ENCODE data around the gene U2SURP. TPM values are rescaled to one million over a fixed set of nuclear protein-coding genes. Genes with fewer than 3 reads are reported as not detected.

The U2SURP gene
- total RNA-seq, 2 donors from 2014 or later = 142 to 183 TPM

- no peak for DNase-seq (ENCODE audit: low spot score in 2 of 2)
- H3K36me3 Mint-ChIP-seq = peaks cover 0 to 8% of the 10 kb centered on the region in 2 donors
- H3K9me3 Mint-ChIP-seq = peaks cover 0 to 5% of the 10 kb centered on the region in 2 donors
- ATAC-seq = no peak
- no peak overlapping the region for H3K27ac Mint-ChIP-seq
Observed at GRCh38 chr3:143098032-143098764, 96.8 kb downstream of the U2SURP start.

GRCh38 chr3:143099210-143099609 is 97.8 kb downstream of the U2SURP start:
- H3K36me3 Mint-ChIP-seq = peaks cover 0 to 10% of the 10 kb centered on the region in 2 donors
- H3K27ac Mint-ChIP-seq = no peak overlapping the region
- ATAC-seq (no peak), DNase-seq (ENCODE audit: low spot score in 2 of 2) (no peak)
- peaks cover 0 to 11% of the 10 kb centered on the region in 2 donors for H3K9me3 Mint-ChIP-seq

GRCh38 chr3:143099690-143100089 is 98.3 kb downstream of the U2SURP start:
- H3K27ac Mint-ChIP-seq = no peak overlapping the region
- DNase-seq (ENCODE audit: low spot score in 2 of 2) = no peak
- peaks cover 5 to 15% of the 10 kb centered on the region in 2 donors for H3K36me3 Mint-ChIP-seq
- ATAC-seq = no peak
- H3K9me3 Mint-ChIP-seq = peaks cover 2 to 16% of the 10 kb centered on the region in 2 donors

- Mint-ChIP-seq H3K27ac (no peak overlapping the region), H3K36me3 (peaks cover 11 to 23% of the 10 kb centered on the region in 2 donors), H3K9me3 (peaks cover 7 to 23% of the 10 kb centered on the region in 2 donors)
- DNase-seq (ENCODE audit: low spot score in 2 of 2) (no peak), ATAC-seq (no peak)
Observed at GRCh38 chr3:143100451-143100850, 99.1 kb downstream of the U2SURP start.

GRCh38 chr3:143101792-143102381 is 100.5 kb downstream of the U2SURP start:
- no peak for DNase-seq (ENCODE audit: low spot score in 2 of 2)
- peak in 1 of 2 donors; percentile 38 for ATAC-seq
- Mint-ChIP-seq H3K27ac (no peak overlapping the region), H3K9me3 (peaks cover 7 to 35% of the 10 kb centered on the region in 2 donors), H3K36me3 (peaks cover 22 to 33% of the 10 kb centered on the region in 2 donors)

GRCh38 chr3:143103652-143104051 is 102.3 kb downstream of the U2SURP start:
- no peak for ATAC-seq
- H3K27ac Mint-ChIP-seq = no peak overlapping the region
- DNase-seq (ENCODE audit: low spot score in 2 of 2) = no peak
- H3K9me3 Mint-ChIP-seq = peaks cover 7 to 35% of the 10 kb centered on the region in 2 donors
- peaks cover 22 to 28% of the 10 kb centered on the region in 2 donors for H3K36me3 Mint-ChIP-seq

- ATAC-seq (no peak), DNase-seq (ENCODE audit: low spot score in 2 of 2) (no peak)
- H3K9me3 Mint-ChIP-seq = peaks cover 7 to 35% of the 10 kb centered on the region in 2 donors
- peaks cover 22 to 28% of the 10 kb centered on the region in 2 donors for H3K36me3 Mint-ChIP-seq
- H3K27ac Mint-ChIP-seq = no peak overlapping the region
Observed at GRCh38 chr3:143105170-143105569, 103.8 kb downstream of the U2SURP start.

- peaks cover 4 to 17% of the 10 kb centered on the region in 2 donors for H3K9me3 Mint-ChIP-seq
- no peak overlapping the region for H3K27ac Mint-ChIP-seq
- DNase-seq (ENCODE audit: low spot score in 2 of 2) (no peak), ATAC-seq (no peak)
- peaks cover 16 to 19% of the 10 kb centered on the region in 2 donors for H3K36me3 Mint-ChIP-seq
Observed at GRCh38 chr3:143109861-143110260, 108.5 kb downstream of the U2SURP start.

Other genes starting within 250 kb of the U2SURP start
- not detected for gene PCOLCE2, start 112.5 kb upstream of the U2SURP start, total RNA-seq
- gene PAQR9, start 37.9 kb upstream of the U2SURP start, total RNA-seq = not detected
- 1 to 10 TPM; 1.9 to 8.0 TPM for gene CHST2, start 118.2 kb downstream of the U2SURP start, total RNA-seq